ENCODE measurements around the gene PCBP2. TPM values are rescaled to one million over a fixed set of nuclear protein-coding genes. Genes with fewer than 3 reads are reported as not detected.

The PCBP2 gene
- polyA plus RNA-seq, 2 of the 4 experiments (the other 2 are of a cell fraction), result 367 to 546 TPM

- FAIRE-seq, result peak; percentile 13
- TF ChIP-seq POLR2A (IDR thresholded peaks at IDR 0.05; ENCODE audit: low read length) (no peak), FOSL2 (IDR thresholded peaks at IDR 0.05) (no peak), FOSL2 (CRISPR knock-in tag; IDR thresholded peaks at IDR 0.05) (no peak), CBX2 (IDR thresholded peaks at IDR 0.05; ENCODE audit: borderline replicate concordance, low read depth) (no peak), FOSB (CRISPR knock-in tag; IDR thresholded peaks at IDR 0.05) (no peak), ZFP36 (IDR thresholded peaks at IDR 0.05; ENCODE audit: borderline replicate concordance, partially characterized antibody) (no peak), SMC3 (IDR thresholded peaks at IDR 0.05) (no peak)
- TF ChIP-seq, protein P1, sequence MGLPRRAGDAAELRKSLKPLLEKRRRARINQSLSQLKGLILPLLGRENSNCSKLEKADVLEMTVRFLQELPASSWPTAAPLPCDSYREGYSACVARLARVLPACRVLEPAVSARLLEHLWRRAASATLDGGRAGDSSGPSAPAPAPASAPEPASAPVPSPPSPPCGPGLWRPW (IDR thresholded peaks at IDR 0.05), result no peak
- H3K4me3 ChIP-seq, result no peak overlapping the region
- POLR2A ChIA-PET, result interaction anchor here (0.7 to 1.7 kb wide), 3 partner anchors 12 to 647 kb away, joined by 3 to 5 read pairs (median 4); partner anchors contain the start of gene TARBP2
- no peaks in the 10 kb centered on the region for H3K9me3 ChIP-seq
- H3K4me1 ChIP-seq, result peaks cover 24% of the 10 kb centered on the region
- no peak for ATAC-seq
- CTCF ChIA-PET, result interaction anchor here (0.7 to 2.7 kb wide), 6 partner anchors 9 to 712 kb away, joined by 4 to 9 read pairs (median 6); partner anchors contain the start of gene MAP3K12
- no peak overlapping the region for H3K4me2 ChIP-seq
- no peak for DNase-seq (ENCODE audit: low read depth in 1 of 2, low spot score in 1 of 2)
- WGBS (ENCODE audit: missing lambda C conversion rate), result 90% methylated on average over 5 of the region's 5 CpGs
- no peak overlapping the region for H3K27ac ChIP-seq
Observed at GRCh38 chr12:53489242-53489864, 37.5 kb downstream of the PCBP2 start.

- peak overlapping the region; percentile 89 for H3K4me2 ChIP-seq
- no peak for ATAC-seq
- H3K27ac ChIP-seq, result peak overlapping the region; percentile 89 to 91
- ChIA-PET POLR2A (interaction anchor here (0.6 to 3.4 kb wide), 3 partner anchors 8 to 17 kb away, joined by 3 to 21 read pairs (median 19); partner anchors contain the start of gene TARBP2), CTCF (interaction anchor here (0.8 to 2.7 kb wide), 7 partner anchors 15 to 140 kb away, joined by 3 to 13 read pairs (median 3); no protein-coding TSS in a partner anchor)
- no peak for DNase-seq (ENCODE audit: low read depth in 1 of 2, low spot score in 1 of 2)
- TF ChIP-seq E2F6 (IDR thresholded peaks at IDR 0.05; ENCODE audit: borderline replicate concordance, low read depth), result no peak
- TF ChIP-seq CHD4 (IDR thresholded peaks at IDR 0.05; ENCODE audit: borderline replicate concordance), result no peak
- TF ChIP-seq ZSCAN20 (CRISPR knock-in tag; IDR thresholded peaks at IDR 0.05), result no peak
- no peak for TF ChIP-seq RCOR1 (IDR thresholded peaks at IDR 0.05; ENCODE audit: low read depth, low read length)
- no peak for TF ChIP-seq TP53 (CRISPR knock-in tag; IDR thresholded peaks at IDR 0.05)
- TF ChIP-seq SMC3 (IDR thresholded peaks at IDR 0.05), result no peak
- FAIRE-seq, result no peak
- H3K4me1 ChIP-seq, result peaks cover 43% of the 10 kb centered on the region
- H3K9me3 ChIP-seq, result no peaks in the 10 kb centered on the region
- 95% methylated on average over 20 of the region's 20 CpGs for WGBS (ENCODE audit: missing lambda C conversion rate)
- H3K4me3 ChIP-seq, result peak overlapping the region; percentile 60
Observed at GRCh38 chr12:53492188-53492587, 40.3 kb downstream of the PCBP2 start.

GRCh38 chr12:53492830-53493609 is 41.1 kb downstream of the PCBP2 start:
- ChIA-PET POLR2A (interaction anchor here (0.6 to 3.4 kb wide), 5 partner anchors 8 to 168 kb away, joined by 3 to 21 read pairs (median 3); partner anchors contain the start of gene TARBP2), CTCF (interaction anchor here (0.7 to 8.4 kb wide), 9 partner anchors 10 to 454 kb away, joined by 3 to 53 read pairs (median 7); partner anchors contain the start of gene NPFF)
- H3K4me1 ChIP-seq, result peaks cover 48% of the 10 kb centered on the region
- H3K4me2 ChIP-seq, result peak overlapping the region; percentile 89
- H3K4me3 ChIP-seq, result peak overlapping the region; percentile 60
- H3K9me3 ChIP-seq, result no peaks in the 10 kb centered on the region
- WGBS (ENCODE audit: missing lambda C conversion rate), result 2% methylated on average over 30 of the region's 52 CpGs
- DNase-seq (ENCODE audit: low read depth in 1 of 2, low spot score in 1 of 2), result peak; percentile 72 to 92
- ATAC-seq, result peak; percentile 80 to 84
- FAIRE-seq, result no peak
- H3K27ac ChIP-seq, result peak overlapping the region; percentile 89 to 91
- TF ChIP-seq, protein P2, sequence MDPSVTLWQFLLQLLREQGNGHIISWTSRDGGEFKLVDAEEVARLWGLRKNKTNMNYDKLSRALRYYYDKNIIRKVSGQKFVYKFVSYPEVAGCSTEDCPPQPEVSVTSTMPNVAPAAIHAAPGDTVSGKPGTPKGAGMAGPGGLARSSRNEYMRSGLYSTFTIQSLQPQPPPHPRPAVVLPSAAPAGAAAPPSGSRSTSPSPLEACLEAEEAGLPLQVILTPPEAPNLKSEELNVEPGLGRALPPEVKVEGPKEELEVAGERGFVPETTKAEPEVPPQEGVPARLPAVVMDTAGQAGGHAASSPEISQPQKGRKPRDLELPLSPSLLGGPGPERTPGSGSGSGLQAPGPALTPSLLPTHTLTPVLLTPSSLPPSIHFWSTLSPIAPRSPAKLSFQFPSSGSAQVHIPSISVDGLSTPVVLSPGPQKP (IDR thresholded peaks at IDR 0.05; ENCODE audit: low read depth, low read length), result no peak
- TF ChIP-seq USF2 (IDR thresholded peaks at IDR 0.05) (peak; percentile 94), BCL3 (IDR thresholded peaks at IDR 0.05) (peak; percentile 43; the same call in 1 of the 3 replicates), TFCP2L1 (CRISPR knock-in tag; IDR thresholded peaks at IDR 0.05) (no peak), FOSL2 (IDR thresholded peaks at IDR 0.05) (no peak), FOSL2 (CRISPR knock-in tag; IDR thresholded peaks at IDR 0.05) (no peak), JUN (IDR thresholded peaks at IDR 0.05) (peak in 1 of 2 experiments; percentile 85; a peak in 3 of 5 replicates), HOXA7 (CRISPR knock-in tag; IDR thresholded peaks at IDR 0.05) (no peak), RAD21 (conservative IDR thresholded peaks at IDR 0.05 in 1 of 2, IDR thresholded peaks at IDR 0.05 in 1 of 2) (no peak; a peak in 1 of 5 replicates), PBX3 (IDR thresholded peaks at IDR 0.05) (peak; percentile 23; the same call in 1 of the 2 replicates), HEYL (CRISPR knock-in tag; IDR thresholded peaks at IDR 0.05) (no peak), MAFK (IDR thresholded peaks at IDR 0.05; ENCODE audit: partially characterized antibody) (no peak), HDAC2 (IDR thresholded peaks at IDR 0.05) (no peak), PHF8 (IDR thresholded peaks at IDR 0.05; ENCODE audit: borderline replicate concordance, low read depth) (0 out of 2 replicates have a peak, but pooled peaks have one; percentile 22), BHLHE40 (IDR thresholded peaks at IDR 0.05; ENCODE audit: low read depth, low read length) (peak; percentile 72), FOXS1 (CRISPR knock-in tag; IDR thresholded peaks at IDR 0.05) (no peak), RCOR1 (IDR thresholded peaks at IDR 0.05; ENCODE audit: low read depth, low read length) (no peak)

Data from A549 (cell line).